Non-pigmented ciliary epithelial cell (primary cell): ENCODE measurements around the gene ZNF506.
A peak's percentile ranks its signal among the peaks of the same experiment; 100 is the strongest.
"Not testable (repeated sequence)": the region's sequence is repeated elsewhere in the genome, so short reads cannot be mapped to it uniquely, and the experiment has no call there.

Experiments
- DNase-seq: peaks from one replicate; pipeline ENCODE4 v3.0.0-alpha.2; 2010; ENCODE audit warnings: low read depth

ZNF506 gene

DNA sequence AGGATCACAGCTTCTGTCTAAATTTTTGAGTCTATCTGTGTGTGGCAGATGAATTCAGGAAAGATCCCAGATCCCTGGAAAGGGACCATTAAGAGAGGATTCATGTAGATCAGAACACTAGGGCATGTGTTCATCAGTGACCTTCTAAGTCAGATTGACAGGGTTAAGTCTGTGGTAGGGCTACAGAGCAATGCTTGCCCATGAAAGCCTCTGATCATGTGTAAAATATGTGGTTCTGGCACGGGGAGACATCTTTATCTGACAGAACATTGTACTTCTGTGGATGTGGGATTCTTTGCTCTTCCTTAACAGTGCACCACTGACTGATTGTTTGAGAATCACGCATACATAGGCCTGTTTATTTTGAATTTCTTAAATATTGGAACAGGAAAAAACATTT, 42.9 kb downstream of the ZNF506 start:
- no peak for DNase-seq

GRCh38 chr19:19777692-19778091, 43.9 kb downstream of the ZNF506 start:
- DNase-seq = no peak

- peak; percentile 96 for DNase-seq
These were observed 45.1 kb downstream of the ZNF506 start for GRCh38 chr19:19776206-19777008.

DNA sequence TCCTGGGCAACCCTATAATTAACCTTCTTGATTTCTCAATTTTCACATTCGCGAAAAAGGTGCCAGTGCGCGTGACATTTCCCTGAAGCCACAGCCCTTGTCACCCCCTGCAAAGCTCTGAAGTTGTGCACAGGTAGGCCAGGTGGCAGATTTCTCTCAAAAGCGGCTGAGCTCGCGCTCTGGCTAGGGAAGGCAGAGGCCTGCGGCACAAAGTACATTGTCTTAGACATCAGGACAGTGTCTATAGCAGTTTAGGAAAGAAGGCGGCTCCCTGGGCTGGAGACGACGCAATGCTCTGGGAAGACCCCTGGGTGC, 45.7 kb downstream of the ZNF506 start:
- no peak for DNase-seq

DNA sequence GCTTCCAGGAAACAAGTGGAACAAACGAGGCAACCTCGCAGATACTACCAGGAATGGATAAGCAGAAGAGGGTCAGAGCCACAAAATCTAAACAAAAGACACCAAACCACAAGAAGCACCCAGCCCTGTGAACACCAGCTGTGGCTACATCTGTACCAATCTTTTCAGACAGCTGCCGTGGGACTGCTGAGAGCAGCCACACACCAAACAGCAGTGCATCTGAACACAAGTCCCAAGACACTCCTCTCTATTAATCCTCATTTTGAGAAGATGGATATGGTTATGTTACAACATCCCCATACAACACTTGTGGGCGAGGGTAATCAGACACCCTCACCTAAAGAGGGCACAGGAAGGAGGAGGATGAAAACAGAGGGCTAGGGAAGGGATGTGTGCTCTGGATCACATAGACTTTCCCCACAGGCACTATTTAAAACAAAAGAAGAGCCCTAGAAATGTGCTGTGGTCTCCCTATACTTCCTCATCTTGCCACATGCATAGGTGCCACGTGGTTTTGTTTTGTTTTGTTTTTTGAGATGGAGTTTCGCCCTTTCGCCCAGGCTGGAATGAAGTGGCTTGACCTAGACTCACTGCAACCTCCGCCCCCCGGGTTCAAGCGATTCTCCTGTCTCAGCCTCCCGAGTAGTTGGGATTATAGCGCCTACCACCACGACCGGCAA, 47.1 kb downstream of the ZNF506 start:
- DNase-seq = no peak

GRCh38 chr19:19771963-19772362, 49.6 kb downstream of the ZNF506 start:
- DNase-seq = not testable (repeated sequence)

GRCh38 chr19:19769971-19770370, 51.6 kb downstream of the ZNF506 start:
- DNase-seq = not testable (repeated sequence)

GRCh38 chr19:19758164-19758563, 63.4 kb downstream of the ZNF506 start:
- no peak for DNase-seq

GRCh38 chr19:19752760-19753403, 68.7 kb downstream of the ZNF506 start:
- no peak for DNase-seq

- DNase-seq = no peak
These were observed 69.7 kb downstream of the ZNF506 start for GRCh38 chr19:19751846-19752245.

- DNase-seq = no peak
These were observed 70.4 kb downstream of the ZNF506 start for GRCh38 chr19:19750842-19751790.

DNA sequence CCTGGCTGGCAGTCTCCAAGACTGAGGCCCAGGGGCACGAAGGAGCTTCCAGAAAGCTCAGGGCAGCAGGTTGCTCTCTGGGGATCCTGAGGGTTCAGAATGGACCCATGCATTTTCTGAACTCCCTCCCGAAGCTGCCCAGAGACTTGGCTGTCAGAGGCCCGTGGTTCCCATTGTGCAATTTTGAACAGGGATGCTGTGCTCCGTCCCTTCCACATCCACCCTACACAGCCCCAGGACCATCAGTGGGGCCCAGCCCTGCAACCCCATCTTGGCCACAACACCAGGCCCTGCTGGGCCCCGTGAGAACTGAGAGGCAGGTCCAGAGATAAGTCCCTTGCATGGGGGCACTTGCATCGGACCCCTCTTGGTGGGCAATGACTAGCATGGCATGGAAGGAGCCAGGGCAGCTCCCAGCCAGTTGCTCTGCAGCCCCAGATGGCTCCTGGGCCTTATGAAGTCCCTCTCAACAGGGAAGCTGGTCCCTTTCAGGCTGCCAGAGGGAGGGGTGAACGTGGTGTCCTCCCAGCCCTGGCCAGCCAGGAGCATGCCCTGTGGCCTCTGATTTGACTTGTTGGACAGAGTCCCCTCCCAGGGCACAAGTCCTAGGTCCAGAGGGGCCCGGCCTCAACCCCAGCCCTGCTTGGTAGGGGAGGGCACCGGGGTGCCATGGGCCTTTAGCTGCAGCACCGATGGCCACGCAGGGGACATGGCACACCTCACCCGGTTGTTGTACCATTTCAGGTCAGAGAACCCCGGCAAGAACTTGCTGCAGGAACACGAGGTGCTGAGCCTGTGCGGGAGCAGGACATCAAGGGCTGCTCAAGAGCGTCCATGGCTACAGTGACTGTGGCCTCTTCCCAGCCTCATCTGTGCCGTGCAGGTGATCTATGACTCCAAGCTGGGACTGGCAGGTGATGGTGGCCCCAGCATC, 71.4 kb downstream of the ZNF506 start:
- DNase-seq = no peak

- DNase-seq = no peak
These were observed 72.2 kb downstream of the ZNF506 start for GRCh38 chr19:19749117-19749907.

- no peak for DNase-seq
These were observed 73.2 kb downstream of the ZNF506 start for GRCh38 chr19:19748249-19748938.

DNA sequence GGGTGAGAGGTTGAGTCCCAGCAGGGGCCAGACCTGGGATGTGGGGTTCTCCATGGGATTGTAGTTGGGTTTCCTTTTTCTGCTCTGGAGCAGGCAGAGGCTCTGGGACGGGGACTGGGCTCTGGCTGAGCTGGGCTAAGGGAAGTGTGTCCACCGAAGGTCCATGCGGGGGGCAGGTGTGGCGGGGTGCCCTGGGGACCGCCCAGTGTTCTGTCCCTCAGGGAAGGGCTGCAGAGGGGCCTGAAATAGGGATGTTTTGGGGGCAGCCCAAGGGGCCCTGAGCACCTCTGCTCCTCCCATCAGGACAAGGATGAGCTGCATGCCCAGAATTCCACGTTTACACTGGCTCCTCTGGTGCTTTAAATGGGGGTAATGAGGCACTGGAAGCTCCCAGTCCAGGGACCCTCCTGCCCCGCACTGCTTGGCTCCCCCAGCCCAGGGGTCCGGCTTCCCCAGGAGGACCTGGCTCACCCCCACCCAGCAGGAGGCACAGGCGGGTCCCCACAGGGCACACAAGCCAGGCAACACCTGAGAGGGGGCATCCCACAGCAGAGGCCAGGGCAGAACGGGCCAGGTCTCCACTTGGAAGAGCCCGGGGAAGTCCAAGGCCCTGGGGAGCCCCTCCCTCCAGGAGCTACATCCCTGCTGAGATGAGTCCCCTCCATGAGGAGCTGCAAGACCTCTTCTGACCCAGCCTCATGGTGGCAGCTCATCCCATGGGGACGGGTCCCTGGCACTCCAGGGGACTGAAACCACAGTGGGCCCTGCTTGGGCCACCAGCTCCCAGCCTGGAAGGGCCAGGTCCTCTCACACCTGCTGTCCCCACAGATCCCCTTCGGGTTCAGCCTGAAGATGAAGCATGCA, 74.0 kb downstream of the ZNF506 start:
- DNase-seq = no peak

GRCh38 chr19:19746286-19747213, 75.0 kb downstream of the ZNF506 start:
- no peak for DNase-seq

DNA sequence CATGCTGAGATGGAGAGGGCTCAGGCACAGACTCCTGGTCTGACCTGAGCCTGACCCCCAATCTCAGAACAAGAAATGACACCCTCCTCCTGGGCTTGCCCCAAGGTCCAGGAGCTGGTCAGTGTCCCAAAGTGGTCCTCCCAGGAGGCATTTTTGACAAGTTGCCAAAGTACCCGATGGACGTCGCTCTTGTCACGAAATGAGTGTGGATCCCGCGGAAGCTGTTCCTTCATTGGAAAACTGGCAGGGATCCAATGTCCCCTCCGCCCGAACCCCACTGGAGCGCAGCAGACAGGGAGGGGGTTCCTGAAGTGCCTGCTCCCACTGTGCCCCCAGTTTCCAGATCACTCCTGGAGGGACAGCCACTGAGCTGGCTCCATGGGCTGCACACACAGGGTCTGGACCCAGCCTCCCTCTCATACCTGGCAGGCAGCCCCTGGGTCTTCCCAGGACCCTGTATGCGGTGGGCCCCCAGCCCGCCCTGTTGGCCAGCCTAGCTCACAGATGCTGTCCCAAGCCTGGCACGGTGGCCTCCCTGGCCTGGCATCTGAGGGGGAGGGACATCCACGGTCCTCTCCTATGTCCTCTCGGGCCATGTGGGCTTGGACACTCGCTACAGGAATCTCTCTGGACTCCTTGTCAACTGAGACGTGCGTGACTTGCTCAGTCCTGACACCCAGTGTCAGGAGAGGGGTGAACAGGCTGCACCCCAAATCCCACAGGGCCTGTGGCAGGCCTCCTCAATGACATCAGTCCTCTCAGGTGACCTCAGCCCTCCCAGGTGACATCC, 75.9 kb downstream of the ZNF506 start:
- DNase-seq = no peak
